Vagina (tissue), 2 donors: ENCODE results near the gene ULK4.

Experiments used
- CTCF ChIP-seq, 3 experiments: fragments of 450-650 bp in 2 of 3; fragments of 200-600 bp in 1 of 3; sonication (generic) in 1 of 3; IDR thresholded peaks; one replicate each; pipeline ENCODE4 v1.5.1; 2017 to 2019; ENCODE audit warnings: antibody characterized with exemption in 3 of 3, mild to moderate bottlenecking in 2 of 3, moderate library complexity in 2 of 3
- POLR2A ChIP-seq, 2 donors: fragments of 450-650 bp; IDR thresholded peaks; one replicate each; pipeline ENCODE4 v1.6.1; 2017; ENCODE audit warnings: antibody characterized with exemption in 2 of 2, mild to moderate bottlenecking in 2 of 2, moderate library complexity in 2 of 2
- POLR2AphosphoS5 ChIP-seq, 2 donors: sonication (generic); formaldehyde crosslinking; IDR thresholded peaks; one replicate each; pipeline ENCODE4 v1.9.0; 2017; ENCODE audit warnings: antibody characterized with exemption in 2 of 2, mild to moderate bottlenecking in 2 of 2, low read depth in 1 of 2; ENCODE audit not compliant: insufficient read depth in 1 of 2

- TF ChIP-seq CTCF (IDR thresholded peaks at IDR 0.05), result no peak
- TF ChIP-seq POLR2A (IDR thresholded peaks at IDR 0.05), result no peak
- TF ChIP-seq POLR2AphosphoS5 (IDR thresholded peaks at IDR 0.05; ENCODE audit: insufficient read depth in 1 of 2, low read depth in 1 of 2), result no peak
Measured at GRCh38 chr3:41357271-41357670, 604.6 kb downstream of the ULK4 start.
